Suprapubic skin (tissue), 3 donors: ENCODE measurements around the gene SLC2A1.

Experiments
- EP300 ChIP-seq: sonication (generic); formaldehyde crosslinking; IDR thresholded peaks from one replicate; pipeline ENCODE4 v1.6.1; 2017; ENCODE audit warnings: antibody characterized with exemption
- TF ChIP-seq, protein P1 (sequence below), 2 donors: fragments of 200-600 bp in 1 of 2; fragments of 450-650 bp in 1 of 2; sonication (generic) in 1 of 2; IDR thresholded peaks; one replicate each; pipeline ENCODE4 v1.5.1; 2016 to 2019; ENCODE audit warnings: antibody characterized with exemption in 2 of 2, mild to moderate bottlenecking in 1 of 2, moderate library complexity in 1 of 2

DNA sequence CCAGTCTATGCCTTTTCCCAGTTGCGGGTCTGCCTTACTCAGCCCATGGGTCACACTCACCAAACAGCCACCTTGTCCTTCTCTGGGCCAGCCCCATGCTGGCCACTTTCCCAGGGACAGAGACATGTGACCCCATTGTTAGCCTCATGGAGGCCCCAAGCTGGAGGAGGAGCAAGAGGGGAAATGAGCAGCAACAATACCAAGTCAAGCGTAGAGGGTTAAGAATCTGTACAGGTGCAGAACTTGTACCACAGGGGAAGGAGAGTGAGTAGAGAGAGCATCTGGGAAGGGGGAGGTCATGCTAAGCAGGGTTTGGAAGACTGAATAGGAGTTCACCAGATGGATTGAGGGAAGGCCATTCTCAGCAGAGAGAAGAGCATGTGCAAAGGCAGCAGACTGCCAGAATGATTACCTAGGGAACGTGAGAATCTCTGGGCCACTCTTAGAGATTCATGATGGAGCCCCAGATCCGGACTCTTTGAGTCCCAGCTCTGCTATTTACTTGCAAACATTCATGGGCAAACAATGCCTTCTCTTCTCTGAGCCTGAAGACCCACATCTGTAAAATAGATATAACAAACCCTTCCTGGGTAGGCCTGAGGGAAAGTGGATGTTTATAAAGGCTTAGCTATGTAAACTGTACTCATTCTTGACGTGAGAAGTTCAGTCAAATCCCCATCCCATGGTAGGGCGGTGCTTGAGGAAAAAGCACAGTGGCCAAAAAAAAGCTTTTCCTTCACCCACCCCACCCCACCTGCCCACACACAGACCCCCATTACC, 2.8 kb upstream of the SLC2A1 start:
- TF ChIP-seq, protein P1, sequence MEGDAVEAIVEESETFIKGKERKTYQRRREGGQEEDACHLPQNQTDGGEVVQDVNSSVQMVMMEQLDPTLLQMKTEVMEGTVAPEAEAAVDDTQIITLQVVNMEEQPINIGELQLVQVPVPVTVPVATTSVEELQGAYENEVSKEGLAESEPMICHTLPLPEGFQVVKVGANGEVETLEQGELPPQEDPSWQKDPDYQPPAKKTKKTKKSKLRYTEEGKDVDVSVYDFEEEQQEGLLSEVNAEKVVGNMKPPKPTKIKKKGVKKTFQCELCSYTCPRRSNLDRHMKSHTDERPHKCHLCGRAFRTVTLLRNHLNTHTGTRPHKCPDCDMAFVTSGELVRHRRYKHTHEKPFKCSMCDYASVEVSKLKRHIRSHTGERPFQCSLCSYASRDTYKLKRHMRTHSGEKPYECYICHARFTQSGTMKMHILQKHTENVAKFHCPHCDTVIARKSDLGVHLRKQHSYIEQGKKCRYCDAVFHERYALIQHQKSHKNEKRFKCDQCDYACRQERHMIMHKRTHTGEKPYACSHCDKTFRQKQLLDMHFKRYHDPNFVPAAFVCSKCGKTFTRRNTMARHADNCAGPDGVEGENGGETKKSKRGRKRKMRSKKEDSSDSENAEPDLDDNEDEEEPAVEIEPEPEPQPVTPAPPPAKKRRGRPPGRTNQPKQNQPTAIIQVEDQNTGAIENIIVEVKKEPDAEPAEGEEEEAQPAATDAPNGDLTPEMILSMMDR (IDR thresholded peaks at IDR 0.05), result no peak
- TF ChIP-seq EP300, result no peak
